H1 (cell line): ENCODE results near the gene GREM2. TPM values are rescaled to one million over a fixed set of nuclear protein-coding genes. Genes with fewer than 3 reads are reported as not detected.

Source experiments
- CHD7 ChIP-seq: fragments of 300-600 bp; sonication (generic); IDR thresholded peaks from 2 replicates; pipeline ENCODE4 v1.7.1; 2012; ENCODE audit warnings: low read length, moderate library complexity, mild to moderate bottlenecking, inconsistent platforms; ENCODE audit not compliant: insufficient replicate concordance
- CTCF ChIP-seq, 3 experiments: IDR thresholded peaks; 1 replicate in 2 of 3; 2 replicates in 1 of 3; pipeline versions ENCODE4 v1.5.1 to v1.6.1; 2011; ENCODE audit warnings: low read length in 3 of 3, mild to moderate bottlenecking in 3 of 3, inconsistent platforms in 2 of 3, low read depth in 1 of 3, moderate library complexity in 1 of 3; ENCODE audit not compliant: insufficient read depth in 1 of 3; ENCODE audit errors: control extremely low read depth in 1 of 3
- EP300 ChIP-seq, 2 experiments: IDR thresholded peaks; 1 replicate in 1 of 2; 2 replicates in 1 of 2; pipeline ENCODE4 v1.6.1; 2011 to 2012; ENCODE audit warnings: low read depth in 2 of 2, low read length in 2 of 2, mild to moderate bottlenecking in 2 of 2, borderline replicate concordance in 1 of 2, inconsistent platforms in 1 of 2, moderate library complexity in 1 of 2
- POU5F1 ChIP-seq: IDR thresholded peaks from 2 replicates; pipeline ENCODE4 v1.6.1; 2011; ENCODE audit warnings: low read depth, mild to moderate bottlenecking, low read length, moderate library complexity
- polyA plus RNA-seq, 7 experiments: library from polyadenylated mRNA; depleted of rRNA in 3 of 7; stranded (reverse) in 5 of 7; unstranded in 2 of 7; fragments of >200 nt in 5 of 7; fragments of 200-250 nt in 2 of 7; gene quantifications; 1 replicate in 5 of 7; 2 replicates in 1 of 7; 4 replicates in 1 of 7; pipeline versions ENCODE4 v1.2.1 to v1.2.3, GENCODE V29; 2011 to 2013; ENCODE audit warnings: missing spikeins in 2 of 7, mixed read lengths in 2 of 7
- total RNA-seq: library from RNA; stranded (reverse); fragmentation: NEBNext Ultra II Directional; extraction: Animal tissue kit (Norgen Biotek cat#: 25700); gene quantifications from 2 replicates; pipeline ENCODE4 v1.2.1, GENCODE V29; 2021

GREM2 gene
- total and polyA plus RNA-seq, 2 of the 8 experiments (the other 6 are each of a cell fraction or from before 2014, with no cell fraction given), result 0.05 TPM; not detected in 1

GRCh38 chr1:240508950-240509349 lies 103.0 kb downstream of the GREM2 start (continued):
- TF ChIP-seq CHD7 (no peak), CTCF (IDR thresholded peaks at IDR 0.05; ENCODE audit: control extremely low read depth in 1 of 3, insufficient read depth in 1 of 3, low read depth in 1 of 3, low read length in 3 of 3) (no peak), POU5F1 (no peak), EP300 (IDR thresholded peaks at IDR 0.05; ENCODE audit: borderline replicate concordance in 1 of 2, low read depth in 2 of 2, low read length in 2 of 2) (no peak)
